Naive thymus-derived CD4-positive, alpha-beta T cell (primary cell): Measurements from ENCODE around the gene HOXB4. TPM values are rescaled to one million over a fixed set of nuclear protein-coding genes. Genes with fewer than 3 reads are reported as not detected.

ENCODE experiments used
- ATAC-seq: fragments of 150-1000 bp; cut with Tn5 transposase; 2 replicates; pipeline ENCODE4 v1.10.0; 2021; ENCODE audit warnings: mild to moderate bottlenecking, moderate library complexity
- CTCF ChIA-PET: fragments of 350-600 bp; sonication (Branson Sonifier 250); formaldehyde crosslinking; loops from one replicate; lab custom pipeline; 2021; ENCODE audit warnings: antibody characterized with exemption; lab: Charles Lee
- POLR2A ChIA-PET: fragments of 350-600 bp; sonication (Branson Sonifier 250); formaldehyde crosslinking; loops from one replicate; lab custom pipeline; 2021; ENCODE audit warnings: antibody characterized with exemption, inconsistent platforms; lab: Charles Lee
- DNase-seq, 9 donors: peaks; one replicate each; pipeline versions ENCODE4 v3.0.0 to v3.0.0-alpha.2; 2020 to 2022; ENCODE audit warnings: mixed read lengths in 1 of 9
- H3K27ac ChIP-seq: one replicate; pipeline ENCODE4 v1.7.0; 2013; ENCODE audit warnings: mild to moderate bottlenecking, low read depth, low read length, moderate library complexity
- H3K27me3 ChIP-seq, 2 donors: one replicate each; pipeline ENCODE4 v1.7.0; 2013; ENCODE audit warnings: low read length in 2 of 2, mild to moderate bottlenecking in 2 of 2, moderate library complexity in 2 of 2; ENCODE audit not compliant: control insufficient read depth in 2 of 2, insufficient read depth in 2 of 2
- H3K36me3 ChIP-seq, 3 experiments: 1 replicate in 2 of 3; 2 replicates in 1 of 3; pipeline ENCODE4 v1.7.0; 2013; ENCODE audit warnings: low read length in 3 of 3, mild to moderate bottlenecking in 3 of 3, moderate library complexity in 1 of 3; ENCODE audit not compliant: insufficient read depth in 3 of 3, control insufficient read depth in 2 of 3
- H3K4me1 ChIP-seq, 2 donors: one replicate each; pipeline ENCODE4 v1.7.0; 2013; ENCODE audit warnings: low read length in 2 of 2, mild to moderate bottlenecking in 2 of 2, moderate library complexity in 1 of 2; ENCODE audit not compliant: control insufficient read depth in 2 of 2, insufficient read depth in 2 of 2
- H3K4me3 ChIP-seq: 2 replicates; pipeline ENCODE4 v1.7.0; 2013; ENCODE audit warnings: mild to moderate bottlenecking, low read length
- H3K9me3 ChIP-seq, 3 experiments: 1 replicate in 2 of 3; 2 replicates in 1 of 3; pipeline ENCODE4 v1.7.0; 2013; ENCODE audit warnings: low read length in 3 of 3; ENCODE audit not compliant: control insufficient read depth in 2 of 3
- H3K27ac Mint-ChIP-seq, 9 donors: one replicate each; pipeline ENCODE4 v1.8.0; 2020 to 2022; ENCODE audit warnings: mixed read lengths in 9 of 9, mild to moderate bottlenecking in 8 of 9, moderate library complexity in 5 of 9, inconsistent platforms in 2 of 9
- H3K27me3 Mint-ChIP-seq, 5 donors: one replicate each; pipeline ENCODE4 v1.8.0; 2021 to 2022; ENCODE audit warnings: mixed read lengths in 5 of 5, mild to moderate bottlenecking in 1 of 5
- H3K36me3 Mint-ChIP-seq, 5 donors: one replicate each; pipeline ENCODE4 v1.8.0; 2020 to 2022; ENCODE audit warnings: mixed read lengths in 5 of 5, mild to moderate bottlenecking in 3 of 5, inconsistent platforms in 1 of 5
- H3K4me1 Mint-ChIP-seq, 7 donors: one replicate each; pipeline ENCODE4 v1.8.0; 2020 to 2022; ENCODE audit warnings: mixed read lengths in 7 of 7, mild to moderate bottlenecking in 3 of 7, inconsistent platforms in 1 of 7
- H3K4me3 Mint-ChIP-seq, 10 donors: one replicate each; pipeline ENCODE4 v1.8.0; 2020 to 2022; ENCODE audit warnings: mild to moderate bottlenecking in 10 of 10, mixed read lengths in 10 of 10, moderate library complexity in 6 of 10, inconsistent platforms in 2 of 10
- H3K9me3 Mint-ChIP-seq, 11 donors: one replicate each; pipeline ENCODE4 v1.8.0; 2020 to 2022; ENCODE audit warnings: mixed read lengths in 11 of 11, mild to moderate bottlenecking in 4 of 11, inconsistent platforms in 1 of 11, moderate library complexity in 1 of 11
- intact Hi-C, 2 donors: fragments of 100-400 bp; cut with micrococcal nuclease; formaldehyde crosslinking; loops; one replicate each; pipeline ENCODE4 v1.15.1; 2023
- polyA plus RNA-seq, 2 donors: library from polyadenylated mRNA; unstranded; fragments of 300-500 nt; fragmentation: Illumina TruSeq; gene quantifications; one replicate each; pipeline ENCODE4 v1.2.3, GENCODE V29; 2021
- total RNA-seq, 6 experiments: library from RNA in 5 of 6; stranded (reverse) in 5 of 6; gene quantifications; 1 replicate in 5 of 6; 2 replicates in 1 of 6; pipeline ENCODE4 v1.2.3 and lab custom pipeline; 2021 to 2026

The HOXB4 gene
- total and polyA plus RNA-seq, 7 experiments from 2014 or later, result 0.34 to 7.9 (median 2.4) TPM; not detected in 2

- Mint-ChIP-seq H3K4me3 (peak overlapping the region in 5 of 10 donors; percentile 12 to 53 (median 23)), H3K4me1 (peaks cover 20 to 34% (median 28%) of the 10 kb centered on the region in 7 donors), H3K36me3 (peaks cover 0 to 3% (median 0%) of the 10 kb centered on the region in 5 donors), H3K27me3 (peaks cover 86 to 97% (median 91%) of the 10 kb centered on the region in 5 donors), H3K27ac (peak overlapping the region in 2 of 9 donors; percentile 27 to 76), H3K9me3 (peaks cover 0 to 3% (median 0%) of the 10 kb centered on the region in 11 donors)
- intact Hi-C loops, result loop anchor here (5.0 to 10.0 kb wide), 4 partner anchors 538 to 1345 kb away; partner anchors contain the start of genes DLX4 (in 1 of the 2), PNPO (in 1 of the 2) and SCRN2 (in 1 of the 2)
- no peak for DNase-seq
- no peak for ATAC-seq
- Histone ChIP-seq H3K9me3 (no peaks in the 10 kb centered on the region), H3K4me1 (peaks cover 12 to 15% of the 10 kb centered on the region in 2 donors), H3K36me3 (no peaks in the 10 kb centered on the region), H3K27ac (no peak overlapping the region), H3K4me3 (no peak overlapping the region), H3K27me3 (peaks cover 35 to 56% of the 10 kb centered on the region in 2 donors)
- ChIA-PET CTCF (interaction anchor here (1.7 to 2.6 kb wide), 3 partner anchors 31 to 594 kb away, joined by 3 to 7 read pairs (median 6); no protein-coding TSS in a partner anchor), POLR2A (no interaction called here)
These were observed 41.8 kb upstream of the HOXB4 start for GRCh38 chr17:48619826-48620449.

GRCh38 chr17:48618256-48618896 is 40.2 kb upstream of the HOXB4 start:
- Mint-ChIP-seq H3K27me3 (peaks cover 90 to 97% (median 92%) of the 10 kb centered on the region in 5 donors), H3K9me3 (peaks cover 0 to 3% (median 0%) of the 10 kb centered on the region in 11 donors), H3K27ac (peak overlapping the region in 3 of 9 donors; percentile 74 to 83 (median 81)), H3K4me1 (peaks cover 26 to 49% (median 36%) of the 10 kb centered on the region in 7 donors), H3K36me3 (peaks cover 0 to 3% (median 0%) of the 10 kb centered on the region in 5 donors), H3K4me3 (peak overlapping the region in 9 of 10 donors; percentile 12 to 53 (median 40))
- ChIA-PET CTCF (interaction anchor here (0.6 to 2.6 kb wide), 15 partner anchors 9 to 593 kb away, joined by 3 to 7 read pairs (median 4); partner anchors contain the start of gene HOXB5), POLR2A (interaction anchor here (0.6 to 1.0 kb wide), 3 partner anchors 11 to 524 kb away, joined by 3 to 5 read pairs (median 4); no protein-coding TSS in a partner anchor)
- H3K9me3 ChIP-seq, result no peaks in the 10 kb centered on the region
- H3K27ac ChIP-seq, result no peak overlapping the region
- DNase-seq (peak; percentile 62 to 86 (median 74)), ATAC-seq (peak; percentile 90)
- H3K27me3 ChIP-seq, result peaks cover 35 to 59% of the 10 kb centered on the region in 2 donors
- H3K4me1 ChIP-seq, result peaks cover 19 to 23% of the 10 kb centered on the region in 2 donors
- H3K36me3 ChIP-seq, result no peaks in the 10 kb centered on the region
- H3K4me3 ChIP-seq, result no peak overlapping the region
- intact Hi-C loops, result loop anchor here (1.0 to 10.0 kb wide), 8 partner anchors 355 to 1346 kb away; partner anchors contain the start of genes DLX4 (in 1 of the 2), PNPO (in 1 of the 2) and SCRN2 (in 1 of the 2)

GRCh38 chr17:48617471-48618255 is 39.5 kb upstream of the HOXB4 start:
- no peak overlapping the region for H3K27ac ChIP-seq
- H3K27ac Mint-ChIP-seq, result peak overlapping the region in 3 of 9 donors; percentile 15 to 77 (median 69)
- ChIA-PET CTCF (interaction anchor here (0.6 to 2.6 kb wide), 13 partner anchors 8 to 1122 kb away, joined by 3 to 7 read pairs (median 4); partner anchors contain the start of gene HOXB5), POLR2A (interaction anchor here (0.6 to 1.0 kb wide), 3 partner anchors 10 to 523 kb away, joined by 3 to 5 read pairs (median 4); no protein-coding TSS in a partner anchor)
- no peaks in the 10 kb centered on the region for H3K36me3 ChIP-seq
- peaks cover 30 to 56% (median 43%) of the 10 kb centered on the region in 7 donors for H3K4me1 Mint-ChIP-seq
- H3K36me3 Mint-ChIP-seq, result peaks cover 0 to 3% (median 0%) of the 10 kb centered on the region in 5 donors
- H3K9me3 Mint-ChIP-seq, result peaks cover 0 to 3% (median 0%) of the 10 kb centered on the region in 11 donors
- intact Hi-C loops, result loop anchor here (1.0 to 10.0 kb wide), 8 partner anchors 354 to 1347 kb away; partner anchors contain the start of genes DLX4 (in 1 of the 2), PNPO (in 1 of the 2) and SCRN2 (in 1 of the 2)
- H3K4me1 ChIP-seq, result peaks cover 19 to 30% of the 10 kb centered on the region in 2 donors
- peaks cover 35 to 61% of the 10 kb centered on the region in 2 donors for H3K27me3 ChIP-seq
- H3K9me3 ChIP-seq, result no peaks in the 10 kb centered on the region
- peak overlapping the region in 3 of 10 donors; percentile 30 to 49 (median 40) for H3K4me3 Mint-ChIP-seq
- H3K4me3 ChIP-seq, result no peak overlapping the region
- H3K27me3 Mint-ChIP-seq, result peaks cover 88 to 96% (median 92%) of the 10 kb centered on the region in 5 donors
- no peak for ATAC-seq
- no peak for DNase-seq

GRCh38 chr17:48616717-48617470 is 38.7 kb upstream of the HOXB4 start:
- CTCF ChIA-PET, result interaction anchor here (0.8 to 2.6 kb wide), 7 partner anchors 16 to 591 kb away, joined by 3 to 6 read pairs (median 4); no protein-coding TSS in a partner anchor
- Mint-ChIP-seq H3K4me1 (peaks cover 36 to 62% (median 48%) of the 10 kb centered on the region in 7 donors), H3K4me3 (peak overlapping the region in 7 of 10 donors; percentile 1 to 40 (median 22)), H3K27ac (peak overlapping the region in 5 of 9 donors; percentile 15 to 77 (median 50)), H3K27me3 (peaks cover 86 to 93% (median 90%) of the 10 kb centered on the region in 5 donors), H3K9me3 (peaks cover 0 to 3% (median 0%) of the 10 kb centered on the region in 11 donors), H3K36me3 (peaks cover 0 to 3% (median 0%) of the 10 kb centered on the region in 5 donors)
- Histone ChIP-seq H3K27ac (no peak overlapping the region), H3K36me3 (no peaks in the 10 kb centered on the region), H3K9me3 (no peaks in the 10 kb centered on the region), H3K4me1 (peaks cover 27 to 36% of the 10 kb centered on the region in 2 donors), H3K4me3 (no peak overlapping the region), H3K27me3 (peaks cover 35 to 61% of the 10 kb centered on the region in 2 donors)
- intact Hi-C loops, result loop anchor here (5.0 to 10.0 kb wide), 4 partner anchors 535 to 1348 kb away; partner anchors contain the start of genes DLX4 (in 1 of the 2), PNPO (in 1 of the 2) and SCRN2 (in 1 of the 2)
- no peak for ATAC-seq
- POLR2A ChIA-PET, result interaction anchor here (1.0 kb wide), 1 partner anchor 10 kb away, joined by 3 read pairs; no protein-coding TSS in a partner anchor
- no peak for DNase-seq
